OCI-LY7 (cell line): ENCODE measurements around the gene ATP6V0A1. TPM values are rescaled to one million over a fixed set of nuclear protein-coding genes. Genes with fewer than 3 reads are reported as not detected.
"Not testable (repeated sequence)": the region's sequence is repeated elsewhere in the genome, so short reads cannot be mapped to it uniquely, and the experiment has no call there.

ENCODE experiments used
- BruUV-seq: library from RNA; stranded (reverse); fragments of 400-500 nt; replicated peaks from 2 replicates; lab custom pipeline; 2021; lab: Mats Ljungman, UMichigan
- CTCF ChIA-PET: fragments of 300-600 bp; sonication (Branson Sonifier 250); formaldehyde crosslinking; loops from one replicate; lab custom pipeline; 2022; ENCODE audit warnings: antibody characterized with exemption; ENCODE audit not compliant: unreplicated experiment; lab: Charles Lee
- POLR2A ChIA-PET: fragments of 300-600 bp; sonication (Branson Sonifier 250); formaldehyde crosslinking; loops from one replicate; lab custom pipeline; 2022; ENCODE audit warnings: antibody characterized with exemption; lab: Charles Lee
- DNase-seq: peaks from one replicate; pipeline ENCODE4 v3.0.0-alpha.2; 2015; ENCODE audit warnings: low spot score
- H2AFZ ChIP-seq: fragments of 200-600 bp; sonication (generic), shearing (Covaris generic); 2 replicates; pipeline ENCODE4 v1.6.1; 2014; ENCODE audit warnings: mild to moderate bottlenecking, antibody characterized with exemption, low read length, moderate library complexity
- H3K27ac ChIP-seq: fragments of 200-600 bp; sonication (generic); 2 replicates; pipeline ENCODE4 v1.5.1; 2014; ENCODE audit warnings: mixed run types, low read depth, mild to moderate bottlenecking, moderate library complexity, low read length, inconsistent platforms; ENCODE audit not compliant: poor library complexity, severe bottlenecking
- H3K36me3 ChIP-seq: fragments of 200-600 bp; sonication (generic); 2 replicates; pipeline ENCODE4 v1.6.1; 2014; ENCODE audit warnings: mild to moderate bottlenecking, antibody characterized with exemption, low read length, moderate library complexity, mixed read lengths; ENCODE audit not compliant: insufficient read depth
- H3K4me1 ChIP-seq: fragments of 200-600 bp; sonication (generic); 2 replicates; pipeline ENCODE4 v1.5.1; 2014; ENCODE audit warnings: mild to moderate bottlenecking, low read length; ENCODE audit not compliant: insufficient read depth, poor library complexity, severe bottlenecking
- H3K4me2 ChIP-seq: fragments of 200-600 bp; sonication (generic); 2 replicates; pipeline ENCODE4 v1.6.1; 2014; ENCODE audit warnings: mild to moderate bottlenecking, low read length
- H3K4me3 ChIP-seq: fragments of 200-600 bp; sonication (generic); 2 replicates; pipeline ENCODE4 v1.5.1; 2014; ENCODE audit warnings: mild to moderate bottlenecking, low read depth, low read length; ENCODE audit not compliant: poor library complexity, severe bottlenecking
- H3K79me2 ChIP-seq: fragments of 200-600 bp; sonication (generic); 2 replicates; pipeline ENCODE4 v1.6.1; 2016; ENCODE audit warnings: low read depth, mild to moderate bottlenecking, low read length, moderate library complexity, mixed read lengths; ENCODE audit not compliant: insufficient read depth
- H3K9me2 ChIP-seq: fragments of 200-600 bp; sonication (generic); 2 replicates; pipeline ENCODE4 v1.6.1; 2016; ENCODE audit warnings: mild to moderate bottlenecking, low read length, mixed read lengths; ENCODE audit not compliant: insufficient read depth
- H3K9me3 ChIP-seq: fragments of 200-600 bp; sonication (generic); 2 replicates; pipeline ENCODE4 v1.6.1; 2014; ENCODE audit warnings: mild to moderate bottlenecking, mixed run types, low read length, mixed read lengths
- H4K20me1 ChIP-seq: fragments of 200-600 bp; sonication (generic); 2 replicates; pipeline ENCODE4 v1.6.1; 2014; ENCODE audit warnings: mild to moderate bottlenecking, antibody characterized with exemption, low read length, moderate library complexity, mixed read lengths; ENCODE audit not compliant: insufficient read depth
- EZH2phosphoT487 ChIP-seq: fragments of 200-600 bp; sonication (generic); IDR thresholded peaks from 2 replicates; pipeline ENCODE4 v1.6.1; 2018; ENCODE audit warnings: low read depth, borderline replicate concordance, mild to moderate bottlenecking, mixed run types, antibody characterized with exemption, low read length, moderate library complexity, mixed read lengths
- intact Hi-C: fragments of 100-400 bp; cut with micrococcal nuclease; formaldehyde crosslinking; loops from one replicate; pipeline ENCODE4 v1.10.0; 2022; ENCODE audit not compliant: unreplicated experiment
- total RNA-seq, 2 experiments: library from RNA; depleted of rRNA in 1 of 2; stranded (reverse); fragments of >200 nt in 1 of 2; shearing (Covaris generic) in 1 of 2; gene quantifications; 2 replicates each; pipeline ENCODE4 v1.2.3, GENCODE V29; 2014 to 2022
- TF ChIP-seq, protein P1 (sequence below): fragments of 200-600 bp; sonication (generic); conservative IDR thresholded peaks from 2 replicates; pipeline ENCODE4 v1.5.1; 2014; ENCODE audit warnings: mild to moderate bottlenecking, antibody characterized with exemption, low read length, moderate library complexity, mixed read lengths

ATP6V0A1 gene
- total RNA-seq, 2 experiments from 2014 or later = 19.8 to 46.9 TPM

DNA sequence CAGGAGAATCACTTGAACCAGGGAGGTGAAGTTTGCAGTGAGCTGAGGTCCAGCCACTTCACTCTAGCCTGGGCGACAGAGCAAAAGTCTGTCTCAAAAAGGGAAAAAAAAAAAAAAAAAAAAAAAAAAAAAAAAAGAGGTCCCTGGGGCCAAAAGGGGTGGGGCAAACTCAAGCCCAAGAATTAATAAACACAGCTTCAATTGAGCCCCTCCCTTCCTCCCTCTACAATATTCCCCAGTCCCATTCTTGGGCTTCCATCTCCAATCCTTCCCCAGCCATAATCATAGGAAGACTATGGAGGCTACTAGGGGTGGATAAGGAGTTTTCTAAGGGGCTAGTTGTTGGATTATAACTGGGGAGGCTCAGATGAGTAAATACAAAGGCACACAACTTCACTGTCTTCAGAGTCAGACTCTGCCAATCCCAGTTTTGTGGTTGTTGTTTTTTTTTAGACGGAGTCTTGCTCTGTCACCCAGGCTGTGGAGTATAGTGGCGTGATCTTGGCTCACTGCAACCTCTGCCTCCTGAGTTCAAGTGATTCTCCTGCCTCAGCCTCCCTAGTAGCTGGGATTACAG lies 45.1 kb upstream of the ATP6V0A1 start:
- Histone ChIP-seq H3K36me3 (no peaks in the 10 kb centered on the region), H2AFZ (no peak overlapping the region), H3K4me1 (peaks cover 23% of the 10 kb centered on the region), H3K27ac (no peak overlapping the region), H3K4me2 (no peak overlapping the region), H3K79me2 (no peaks in the 10 kb centered on the region), H3K9me3 (no peaks in the 10 kb centered on the region), H4K20me1 (no peaks in the 10 kb centered on the region), H3K9me2 (no peaks in the 10 kb centered on the region), H3K4me3 (no peak overlapping the region)
- no TSS peak for BruUV-seq
- ChIA-PET CTCF (no interaction called here), POLR2A (no interaction called here)
- intact Hi-C loops = no loop called here
- DNase-seq = no peak
- TF ChIP-seq EZH2phosphoT487 = no peak
- TF ChIP-seq, protein P1, sequence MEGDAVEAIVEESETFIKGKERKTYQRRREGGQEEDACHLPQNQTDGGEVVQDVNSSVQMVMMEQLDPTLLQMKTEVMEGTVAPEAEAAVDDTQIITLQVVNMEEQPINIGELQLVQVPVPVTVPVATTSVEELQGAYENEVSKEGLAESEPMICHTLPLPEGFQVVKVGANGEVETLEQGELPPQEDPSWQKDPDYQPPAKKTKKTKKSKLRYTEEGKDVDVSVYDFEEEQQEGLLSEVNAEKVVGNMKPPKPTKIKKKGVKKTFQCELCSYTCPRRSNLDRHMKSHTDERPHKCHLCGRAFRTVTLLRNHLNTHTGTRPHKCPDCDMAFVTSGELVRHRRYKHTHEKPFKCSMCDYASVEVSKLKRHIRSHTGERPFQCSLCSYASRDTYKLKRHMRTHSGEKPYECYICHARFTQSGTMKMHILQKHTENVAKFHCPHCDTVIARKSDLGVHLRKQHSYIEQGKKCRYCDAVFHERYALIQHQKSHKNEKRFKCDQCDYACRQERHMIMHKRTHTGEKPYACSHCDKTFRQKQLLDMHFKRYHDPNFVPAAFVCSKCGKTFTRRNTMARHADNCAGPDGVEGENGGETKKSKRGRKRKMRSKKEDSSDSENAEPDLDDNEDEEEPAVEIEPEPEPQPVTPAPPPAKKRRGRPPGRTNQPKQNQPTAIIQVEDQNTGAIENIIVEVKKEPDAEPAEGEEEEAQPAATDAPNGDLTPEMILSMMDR = no peak

DNA sequence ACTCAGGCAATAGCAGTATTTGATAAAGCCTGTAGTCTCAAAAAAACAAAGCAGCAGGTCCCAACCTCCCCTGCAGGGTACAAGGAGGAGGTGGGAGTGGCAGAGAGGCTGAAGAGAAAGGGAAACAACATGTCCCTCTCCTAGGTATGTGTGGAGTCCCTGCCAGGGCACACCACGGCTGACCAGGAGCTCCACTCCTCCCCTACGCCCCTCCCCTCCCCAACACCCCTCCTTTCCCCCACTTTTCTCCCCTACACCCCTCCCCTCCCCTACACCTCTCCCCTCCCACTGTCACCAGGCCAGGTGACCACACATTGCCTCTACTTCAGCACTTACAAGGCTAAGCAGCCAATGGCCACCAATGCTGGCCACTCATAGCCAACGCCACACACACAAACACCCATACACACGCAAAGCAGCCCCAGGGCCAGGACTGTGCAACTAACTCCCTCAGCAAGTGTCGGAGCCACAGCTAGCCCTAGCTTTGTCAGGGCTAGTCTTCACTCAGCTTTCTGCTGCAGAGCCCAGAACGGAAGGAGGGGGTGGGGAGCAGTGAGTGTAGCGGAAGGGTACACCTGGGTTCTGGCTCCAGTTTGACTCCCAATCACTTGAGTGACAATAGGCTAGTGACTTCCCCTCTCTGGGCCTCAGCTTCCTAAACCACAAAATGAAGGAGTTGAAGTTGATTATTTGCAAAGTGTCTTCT lies 43.8 kb upstream of the ATP6V0A1 start:
- peak overlapping the region; percentile 73; the same call in 1 of the 2 replicates for H2AFZ ChIP-seq
- H3K79me2 ChIP-seq = no peaks in the 10 kb centered on the region
- no TSS peak for BruUV-seq
- no peak for TF ChIP-seq EZH2phosphoT487
- TF ChIP-seq, protein P1 = no peak
- POLR2A ChIA-PET = interaction anchor here (0.9 to 1.0 kb wide), 4 partner anchors 9 to 232 kb away, joined by 3 to 5 read pairs (median 4); no protein-coding TSS in a partner anchor
- peak overlapping the region; percentile 81 for H3K27ac ChIP-seq
- H3K9me3 ChIP-seq = no peaks in the 10 kb centered on the region
- H3K4me2 ChIP-seq = peak overlapping the region; percentile 75
- H3K36me3 ChIP-seq = no peaks in the 10 kb centered on the region
- DNase-seq = peak; percentile 86
- intact Hi-C loops = no loop called here
- no peaks in the 10 kb centered on the region for H4K20me1 ChIP-seq
- CTCF ChIA-PET = interaction anchor here (0.6 to 0.9 kb wide), 2 partner anchors 12 to 103 kb away, joined by 3 read pairs; no protein-coding TSS in a partner anchor
- H3K4me3 ChIP-seq = peak overlapping the region; percentile 59
- peaks cover 23% of the 10 kb centered on the region for H3K4me1 ChIP-seq
- no peaks in the 10 kb centered on the region for H3K9me2 ChIP-seq

DNA sequence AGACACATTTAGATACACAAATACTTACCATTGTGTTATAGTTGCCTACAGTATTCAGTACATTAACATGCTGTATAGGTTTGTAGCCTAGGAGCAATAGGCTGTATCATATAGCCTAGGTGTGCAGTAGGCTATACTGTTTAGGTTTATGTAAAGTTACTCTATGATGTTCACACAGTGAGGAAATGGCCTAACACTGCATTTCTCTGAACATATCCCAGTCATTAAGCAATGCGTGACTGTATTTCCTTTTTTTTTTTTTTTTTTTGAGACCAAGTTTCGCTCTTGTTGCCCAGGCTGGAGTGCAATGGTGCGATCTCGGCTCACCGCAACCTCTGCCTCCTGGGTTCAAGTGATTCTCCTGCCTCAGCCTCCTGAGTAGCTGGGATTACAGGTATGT lies 40.7 kb upstream of the ATP6V0A1 start:
- H3K9me2 ChIP-seq, H3K36me3 ChIP-seq, H3K79me2 ChIP-seq, H3K9me3 ChIP-seq, H3K4me2 ChIP-seq, H2AFZ ChIP-seq, CTCF ChIA-PET, BruUV-seq, H3K27ac ChIP-seq, H3K4me3 ChIP-seq, DNase-seq, H4K20me1 ChIP-seq, intact Hi-C loops: not testable (repeated sequence)
- POLR2A ChIA-PET = interaction anchor here (0.6 kb wide), 1 partner anchor 228 kb away, joined by 3 read pairs; no protein-coding TSS in a partner anchor
- peaks cover 23% of the 10 kb centered on the region for H3K4me1 ChIP-seq
